Mesenchymal stem cell (in vitro differentiated cells and primary cell): ENCODE measurements around the gene TRIM44.

Source experiments
- DNase-seq: peaks from one replicate; pipeline ENCODE4 v3.0.0-alpha.2; 2013
- H2AFZ ChIP-seq: one replicate; pipeline ENCODE4 v1.6.1; 2013; ENCODE audit warnings: low read depth, mild to moderate bottlenecking, control low read depth, inconsistent platforms, low read length, moderate library complexity
- H2AK5ac ChIP-seq: 2 replicates; pipeline ENCODE4 v1.6.1; 2013; ENCODE audit warnings: low read length, moderate library complexity, mild to moderate bottlenecking, inconsistent platforms; ENCODE audit not compliant: severe bottlenecking
- H2BK120ac ChIP-seq: one replicate; pipeline ENCODE4 v1.6.1; 2013; ENCODE audit warnings: low read depth, mild to moderate bottlenecking, inconsistent platforms, low read length, moderate library complexity
- H2BK12ac ChIP-seq, 2 experiments: one replicate each; pipeline ENCODE4 v1.6.1; 2013; ENCODE audit warnings: inconsistent platforms in 2 of 2, low read length in 2 of 2, mild to moderate bottlenecking in 2 of 2, moderate library complexity in 2 of 2, control low read depth in 1 of 2
- H2BK15ac ChIP-seq: one replicate; pipeline ENCODE4 v1.6.1; 2013; ENCODE audit warnings: mild to moderate bottlenecking, low read depth, inconsistent platforms; ENCODE audit not compliant: poor library complexity, severe bottlenecking
- H2BK5ac ChIP-seq: 2 replicates; pipeline ENCODE4 v1.6.1; 2013; ENCODE audit warnings: low read depth, mild to moderate bottlenecking, low read length, control low read depth, inconsistent platforms; ENCODE audit not compliant: poor library complexity, severe bottlenecking
- H3K14ac ChIP-seq, 2 experiments: one replicate each; pipeline ENCODE4 v1.6.1; 2013; ENCODE audit warnings: inconsistent platforms in 2 of 2, low read length in 2 of 2, control low read depth in 1 of 2, mild to moderate bottlenecking in 1 of 2, moderate library complexity in 1 of 2
- H3K18ac ChIP-seq, 2 experiments: one replicate each; pipeline ENCODE4 v1.6.1; 2013; ENCODE audit warnings: inconsistent platforms in 2 of 2, low read length in 2 of 2, control low read depth in 1 of 2, low read depth in 1 of 2, mild to moderate bottlenecking in 1 of 2
- H3K23ac ChIP-seq, 2 experiments: one replicate each; pipeline ENCODE4 v1.6.1; 2013; ENCODE audit warnings: inconsistent platforms in 2 of 2, low read length in 2 of 2, mild to moderate bottlenecking in 2 of 2, moderate library complexity in 2 of 2, control low read depth in 1 of 2
- H3K27ac ChIP-seq: 2 replicates; pipeline ENCODE4 v1.5.1; 2013; ENCODE audit warnings: mild to moderate bottlenecking, moderate library complexity, low read length, control low read depth, inconsistent platforms; ENCODE audit not compliant: poor library complexity, severe bottlenecking
- H3K27me3 ChIP-seq, 2 experiments: 2 replicates each; pipeline versions ENCODE4 v1.6.1 to v1.7.0; 2013; ENCODE audit warnings: low read length in 2 of 2, mild to moderate bottlenecking in 2 of 2, moderate library complexity in 2 of 2, control low read depth in 1 of 2, inconsistent platforms in 1 of 2; ENCODE audit not compliant: control insufficient read depth in 1 of 2, insufficient read depth in 1 of 2
- H3K36me3 ChIP-seq, 2 experiments: 2 replicates each; pipeline versions ENCODE4 v1.6.1 to v1.7.0; 2013; ENCODE audit warnings: low read length in 2 of 2, control low read depth in 1 of 2, inconsistent platforms in 1 of 2, low read depth in 1 of 2, mild to moderate bottlenecking in 1 of 2; ENCODE audit not compliant: insufficient read depth in 2 of 2, control insufficient read depth in 1 of 2
- H3K4ac ChIP-seq, 2 experiments: one replicate each; pipeline ENCODE4 v1.6.1; 2013; ENCODE audit warnings: inconsistent platforms in 2 of 2, low read length in 2 of 2, mild to moderate bottlenecking in 2 of 2, moderate library complexity in 2 of 2, control low read depth in 1 of 2, low read depth in 1 of 2
- H3K4me1 ChIP-seq: 2 replicates; pipeline ENCODE4 v1.6.1; 2013; ENCODE audit warnings: low read depth, low read length, control low read depth; ENCODE audit not compliant: control insufficient read depth, insufficient read depth
- H3K4me2 ChIP-seq: 2 replicates; pipeline ENCODE4 v1.6.1; 2013; ENCODE audit warnings: low read length, mild to moderate bottlenecking, inconsistent platforms; ENCODE audit not compliant: poor library complexity, severe bottlenecking
- H3K4me3 ChIP-seq, 2 experiments: 2 replicates each; pipeline versions ENCODE4 v1.5.1 to v1.7.0; 2013; ENCODE audit warnings: low read length in 2 of 2, mild to moderate bottlenecking in 2 of 2, control low read depth in 1 of 2, low read depth in 1 of 2; ENCODE audit not compliant: insufficient read depth in 1 of 2
- H3K79me1 ChIP-seq: replicated peaks from 2 replicates; pipeline ENCODE4 v1.6.1; 2013; ENCODE audit warnings: mild to moderate bottlenecking, control low read depth, low read length, inconsistent platforms; ENCODE audit not compliant: poor library complexity, severe bottlenecking
- H3K9ac ChIP-seq: 2 replicates; pipeline ENCODE4 v1.7.0; 2013; ENCODE audit warnings: mild to moderate bottlenecking, low read length, moderate library complexity
- H3K9me3 ChIP-seq: 2 replicates; pipeline ENCODE4 v1.7.0; 2013; ENCODE audit warnings: mild to moderate bottlenecking, low read length; ENCODE audit not compliant: control insufficient read depth
- H4K8ac ChIP-seq: one replicate; pipeline ENCODE4 v1.6.1; 2013; ENCODE audit warnings: inconsistent platforms, mild to moderate bottlenecking, low read length, moderate library complexity
- H4K91ac ChIP-seq: one replicate; pipeline ENCODE4 v1.6.1; 2013; ENCODE audit warnings: mild to moderate bottlenecking, low read length, inconsistent platforms
- WGBS: methylation state at CpG from one replicate; pipeline ENCODE4 v1.1.7; 2013; ENCODE audit warnings: mixed read lengths; 5-methylcytosine and 5-hydroxymethylcytosine counted together

The TRIM44 gene

DNA sequence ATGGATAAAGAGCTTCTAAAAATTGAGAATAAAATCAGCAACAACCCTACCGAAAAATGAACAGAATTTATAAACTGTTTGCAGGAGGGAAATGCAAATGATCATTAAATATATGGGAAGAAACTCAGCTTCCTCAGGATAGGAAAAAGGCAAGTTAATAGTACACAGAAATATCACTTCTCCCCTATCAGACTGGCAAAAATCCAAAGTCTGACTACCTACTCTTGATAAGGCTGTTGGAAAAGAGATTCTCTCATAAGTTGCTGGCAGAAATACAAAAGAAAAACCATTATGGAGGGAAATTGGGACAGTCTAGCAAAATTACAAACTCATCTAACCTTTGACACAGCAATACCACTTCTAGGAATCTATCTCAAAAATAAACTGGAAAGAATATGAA, 180.4 kb downstream of the TRIM44 start:
- H2BK12ac ChIP-seq: no peak overlapping the region
- H2AFZ ChIP-seq: no peak overlapping the region
- H2AK5ac ChIP-seq: no peak overlapping the region
- H3K79me1 ChIP-seq: no peaks in the 10 kb centered on the region
- DNase-seq: no peak
- H4K91ac ChIP-seq: no peak overlapping the region
- no peak overlapping the region for H2BK15ac ChIP-seq
- no peak overlapping the region for H3K4me2 ChIP-seq
- no peak overlapping the region for H3K4me3 ChIP-seq
- no peak overlapping the region for H3K18ac ChIP-seq
- peaks cover 4% of the 10 kb centered on the region for H3K4me1 ChIP-seq
- peaks cover 11 to 28% of the 10 kb centered on the region in 2 experiments for H3K27me3 ChIP-seq
- H3K36me3 ChIP-seq: no peaks in the 10 kb centered on the region
- H4K8ac ChIP-seq: no peak overlapping the region
- no peak overlapping the region for H3K4ac ChIP-seq
- no peak overlapping the region for H3K9ac ChIP-seq
- H3K14ac ChIP-seq: no peak overlapping the region
- no peaks in the 10 kb centered on the region for H3K9me3 ChIP-seq
- no peak overlapping the region for H2BK120ac ChIP-seq
- H3K23ac ChIP-seq: no peak overlapping the region
- no peak overlapping the region for H2BK5ac ChIP-seq
- no peak overlapping the region for H3K27ac ChIP-seq
- WGBS: no CpG with 5 or more reads among the region's 1 CpG

- H3K4me1 ChIP-seq: no peaks in the 10 kb centered on the region
- H3K36me3 ChIP-seq: no peaks in the 10 kb centered on the region
- no peak overlapping the region for H4K91ac ChIP-seq
Observed at GRCh38 chr11:35844579-35844978, 182.0 kb downstream of the TRIM44 start.

DNA sequence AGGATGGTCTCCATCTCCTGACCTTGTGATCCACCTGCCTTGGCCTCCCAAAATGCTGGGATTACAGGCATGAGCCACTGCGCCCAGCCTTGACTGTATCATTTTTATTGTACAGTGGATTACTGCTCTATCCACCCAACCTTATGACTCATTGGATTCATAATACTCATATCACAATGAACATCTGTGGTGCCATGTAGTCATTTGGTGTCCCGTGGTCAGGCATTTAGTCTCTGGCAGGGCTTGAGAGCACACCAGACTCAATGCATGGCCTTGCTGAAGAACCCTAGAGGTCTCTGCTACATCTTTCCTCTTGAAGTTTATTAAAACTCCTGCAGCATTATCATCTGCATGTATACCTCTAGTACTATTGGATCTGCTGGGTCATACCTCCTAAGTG, 183.3 kb downstream of the TRIM44 start:
- H3K27me3 ChIP-seq: peaks cover 19 to 32% of the 10 kb centered on the region in 2 experiments
- 78% methylated on average over 2 of the region's 2 CpGs for WGBS
- no peak overlapping the region for H4K91ac ChIP-seq
- H2AFZ ChIP-seq: no peak overlapping the region
- H3K9ac ChIP-seq: no peak overlapping the region
- no peak overlapping the region for H2BK5ac ChIP-seq
- H3K79me1 ChIP-seq: no peaks in the 10 kb centered on the region
- H3K23ac ChIP-seq: no peak overlapping the region
- H3K4ac ChIP-seq: no peak overlapping the region
- no peaks in the 10 kb centered on the region for H3K4me1 ChIP-seq
- H4K8ac ChIP-seq: no peak overlapping the region
- DNase-seq: no peak
- no peak overlapping the region for H3K4me3 ChIP-seq
- H3K18ac ChIP-seq: no peak overlapping the region
- no peak overlapping the region for H3K14ac ChIP-seq
- no peak overlapping the region for H2AK5ac ChIP-seq
- H2BK15ac ChIP-seq: no peak overlapping the region
- H2BK120ac ChIP-seq: no peak overlapping the region
- H3K27ac ChIP-seq: no peak overlapping the region
- no peaks in the 10 kb centered on the region for H3K9me3 ChIP-seq
- no peaks in the 10 kb centered on the region for H3K36me3 ChIP-seq
- no peak overlapping the region for H2BK12ac ChIP-seq
- no peak overlapping the region for H3K4me2 ChIP-seq

More at GRCh38 chr11:35844579-35844978, 182.0 kb downstream of the TRIM44 start:
- Histone ChIP-seq H3K4ac (no peak overlapping the region), H3K9ac (no peak overlapping the region), H2AK5ac (no peak overlapping the region), H2BK120ac (no peak overlapping the region), H3K23ac (no peak overlapping the region), H2BK12ac (no peak overlapping the region), H3K79me1 (no peaks in the 10 kb centered on the region), H3K27ac (no peak overlapping the region), H4K8ac (no peak overlapping the region), H3K4me3 (no peak overlapping the region), H3K9me3 (no peaks in the 10 kb centered on the region), H3K14ac (no peak overlapping the region), H3K4me2 (no peak overlapping the region), H2BK15ac (no peak overlapping the region), H2AFZ (no peak overlapping the region), H2BK5ac (no peak overlapping the region), H3K18ac (no peak overlapping the region), H3K27me3 (peaks cover 18 to 32% of the 10 kb centered on the region in 2 experiments)
- no peak for DNase-seq
- no CpG with 5 or more reads among the region's 4 CpGs for WGBS

GRCh38 chr11:35846874-35847273, 184.3 kb downstream of the TRIM44 start:
- Histone ChIP-seq H3K23ac (no peak overlapping the region), H3K9me3 (no peaks in the 10 kb centered on the region), H3K4ac (no peak overlapping the region), H2AFZ (no peak overlapping the region), H4K8ac (no peak overlapping the region), H3K9ac (no peak overlapping the region), H3K27ac (no peak overlapping the region), H3K4me3 (no peak overlapping the region), H3K79me1 (no peaks in the 10 kb centered on the region), H2AK5ac (no peak overlapping the region), H2BK5ac (no peak overlapping the region), H3K27me3 (peaks cover 19 to 32% of the 10 kb centered on the region in 2 experiments), H3K36me3 (no peaks in the 10 kb centered on the region), H4K91ac (no peak overlapping the region), H3K18ac (no peak overlapping the region), H3K4me2 (no peak overlapping the region), H2BK15ac (no peak overlapping the region), H3K4me1 (no peaks in the 10 kb centered on the region), H2BK12ac (no peak overlapping the region), H2BK120ac (no peak overlapping the region), H3K14ac (no peak overlapping the region)
- DNase-seq: no peak
- WGBS: 98% methylated on average over 5 of the region's 5 CpGs
